Measurements from ENCODE around the gene PRADC1.

The PRADC1 gene

DNA sequence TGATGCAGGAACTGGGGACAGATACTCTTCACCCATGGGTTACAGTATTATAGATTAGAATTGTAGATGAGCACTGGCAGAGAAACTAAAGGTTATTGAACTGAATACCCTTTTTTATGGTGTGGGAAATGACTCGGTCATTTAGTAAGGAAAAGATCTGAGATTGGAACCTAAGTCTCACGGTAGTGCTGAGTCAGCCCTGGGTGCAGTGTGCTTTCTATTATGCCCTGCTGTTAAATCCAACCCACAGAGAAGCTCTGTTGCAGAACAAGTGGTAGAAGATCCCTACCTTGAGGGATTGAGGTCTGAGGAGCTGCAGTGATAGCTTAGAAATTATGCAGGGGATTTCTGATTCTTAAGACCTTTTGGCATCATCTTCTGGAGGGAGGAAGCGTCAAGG, 13.8 kb upstream of the PRADC1 start:
- Histone ChIP-seq H3K4me3 (ENCODE audit: low read depth in 1 of 2, low read length in 1 of 2) (no peak overlapping the region), H3K27me3 (no peaks in the 10 kb centered on the region), H3K9me3 (no peaks in the 10 kb centered on the region), H3K27ac (no peak overlapping the region), H3K36me3 (peaks cover 95% of the 10 kb centered on the region), H3K4me1 (ENCODE audit: control insufficient read depth in 1 of 2, insufficient read depth in 1 of 2, low read depth in 1 of 2, low read length in 1 of 2) (no peaks in the 10 kb centered on the region)
- TF ChIP-seq CTCF (IDR thresholded peaks at IDR 0.05) = no peak

GRCh38 chr2:73244580-73244979, 11.5 kb upstream of the PRADC1 start:
- peaks cover 82% of the 10 kb centered on the region for H3K36me3 ChIP-seq
- H3K9me3 ChIP-seq = no peaks in the 10 kb centered on the region
- H3K27me3 ChIP-seq = no peaks in the 10 kb centered on the region
- no peak overlapping the region for H3K27ac ChIP-seq
- no peak overlapping the region for H3K4me3 ChIP-seq (ENCODE audit: low read depth in 1 of 2, low read length in 1 of 2)
- TF ChIP-seq CTCF (IDR thresholded peaks at IDR 0.05) = no peak
- no peaks in the 10 kb centered on the region for H3K4me1 ChIP-seq (ENCODE audit: control insufficient read depth in 1 of 2, insufficient read depth in 1 of 2, low read depth in 1 of 2, low read length in 1 of 2)

GRCh38 chr2:73243884-73244570, 11.0 kb upstream of the PRADC1 start:
- Histone ChIP-seq H3K36me3 (peaks cover 82% of the 10 kb centered on the region), H3K27ac (no peak overlapping the region)
- no peak for TF ChIP-seq CTCF (IDR thresholded peaks at IDR 0.05)

DNA sequence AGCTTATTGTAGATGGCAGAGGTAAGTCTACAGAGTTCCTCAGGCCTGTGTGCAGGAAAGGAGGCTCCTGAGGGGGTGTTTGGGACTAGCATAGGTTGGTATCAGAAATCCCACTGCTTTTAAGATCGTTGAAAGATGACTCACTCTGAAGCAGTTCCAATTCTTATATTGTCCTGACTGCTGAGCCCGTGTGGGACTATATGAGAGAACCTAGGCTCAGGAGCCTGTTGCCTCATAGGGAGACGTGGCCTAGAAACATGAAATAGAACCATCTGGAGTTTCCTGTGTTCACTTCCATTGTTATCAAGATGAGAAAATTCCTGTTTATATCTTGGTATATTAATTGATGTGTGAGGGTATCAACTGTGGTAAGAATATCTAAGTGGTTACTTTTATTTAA, 6.7 kb upstream of the PRADC1 start:
- Histone ChIP-seq H3K27ac (no peak overlapping the region), H3K4me3 (ENCODE audit: low read depth in 1 of 2, low read length in 1 of 2) (no peak overlapping the region), H3K36me3 (peaks cover 41% of the 10 kb centered on the region), H3K27me3 (no peaks in the 10 kb centered on the region), H3K9me3 (no peaks in the 10 kb centered on the region), H3K4me1 (ENCODE audit: control insufficient read depth in 1 of 2, insufficient read depth in 1 of 2, low read depth in 1 of 2, low read length in 1 of 2) (peaks cover 8 to 9% of the 10 kb centered on the region in 2 experiments)
- no peak for TF ChIP-seq CTCF (IDR thresholded peaks at IDR 0.05)

More at GRCh38 chr2:73243884-73244570, 11.0 kb upstream of the PRADC1 start:
- H3K4me3 ChIP-seq (ENCODE audit: low read depth in 1 of 2, low read length in 1 of 2) = no peak overlapping the region
- H3K9me3 ChIP-seq = no peaks in the 10 kb centered on the region
- H3K27me3 ChIP-seq = no peaks in the 10 kb centered on the region
- H3K4me1 ChIP-seq (ENCODE audit: control insufficient read depth in 1 of 2, insufficient read depth in 1 of 2, low read depth in 1 of 2, low read length in 1 of 2) = no peaks in the 10 kb centered on the region

GRCh38 chr2:73238976-73239375, 5.9 kb upstream of the PRADC1 start:
- H3K27me3 ChIP-seq = no peaks in the 10 kb centered on the region
- no peaks in the 10 kb centered on the region for H3K9me3 ChIP-seq
- H3K36me3 ChIP-seq = peaks cover 33% of the 10 kb centered on the region
- no peak for TF ChIP-seq CTCF (IDR thresholded peaks at IDR 0.05)
- peaks cover 13 to 15% of the 10 kb centered on the region in 2 experiments for H3K4me1 ChIP-seq (ENCODE audit: control insufficient read depth in 1 of 2, insufficient read depth in 1 of 2, low read depth in 1 of 2, low read length in 1 of 2)
- H3K4me3 ChIP-seq (ENCODE audit: low read depth in 1 of 2, low read length in 1 of 2) = no peak overlapping the region
- H3K27ac ChIP-seq = no peak overlapping the region
